Measurements from ENCODE around the gene CEP72. TPM values are rescaled to one million over a fixed set of nuclear protein-coding genes. Genes with fewer than 3 reads are reported as not detected.

Gene CEP72
- total RNA-seq, 1 experiment from 2014 or later = 24.8 TPM

DNA sequence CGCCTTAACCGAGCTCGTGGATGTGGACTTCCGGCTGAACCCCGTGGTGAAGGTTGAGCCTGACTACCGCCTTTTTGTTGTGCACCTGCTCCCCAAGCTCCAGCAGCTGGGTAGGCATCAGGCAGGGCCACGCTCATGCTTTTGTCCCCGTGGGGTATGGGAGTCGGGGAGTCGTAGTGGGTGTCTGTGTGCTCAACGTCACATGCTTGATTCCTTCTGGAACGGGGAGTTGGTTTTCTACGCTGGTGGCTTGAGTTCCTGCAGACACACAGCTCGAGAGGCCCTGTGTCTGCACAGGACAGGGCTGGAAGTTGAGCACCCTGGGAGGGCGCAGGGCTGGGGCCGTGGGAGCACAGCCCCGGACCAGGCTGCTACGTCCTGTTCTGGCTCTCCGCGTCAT, 8.0 kb downstream of the CEP72 start:
- no peaks in the 10 kb centered on the region for H3K27me3 ChIP-seq (ENCODE audit: insufficient read depth, low read length)
- no peaks in the 10 kb centered on the region for H3K9me3 ChIP-seq (ENCODE audit: control insufficient read depth, low read depth, low read length)
- Mint-ChIP-seq H3K4me1 (no peaks in the 10 kb centered on the region; a peak in 1 of 4 replicates), H3K27ac (no peak overlapping the region), H3K27me3 (ENCODE audit: low read depth) (peaks cover 1% of the 10 kb centered on the region; the same call in 1 of the 2 replicates), H3K4me3 (no peak overlapping the region), H3K9me3 (peaks cover 0 to 2% of the 10 kb centered on the region in 2 experiments; a peak in 2 of 5 replicates), H3K36me3 (ENCODE audit: insufficient read depth in 1 of 3, low read depth in 3 of 3) (peaks cover 40 to 76% (median 73%) of the 10 kb centered on the region in 3 experiments; a peak in 6 of 7 replicates)
- no peak overlapping the region for H3K23ac ChIP-seq (ENCODE audit: insufficient read length, low read depth, low read length)
- no peak overlapping the region for H3K56ac ChIP-seq (ENCODE audit: insufficient read length, low read depth, low read length)
- no peaks in the 10 kb centered on the region for H4K20me1 ChIP-seq (ENCODE audit: control insufficient read depth, insufficient read depth, insufficient read length)
- no peak overlapping the region for H3K9ac ChIP-seq (ENCODE audit: extremely low read depth, insufficient read length, low read length)
- no peak overlapping the region for H2BK120ac ChIP-seq (ENCODE audit: low read depth, low read length, poor library complexity, severe bottlenecking)
- no peak overlapping the region for H3K18ac ChIP-seq (ENCODE audit: insufficient read length, low read depth, low read length)
- no peaks in the 10 kb centered on the region for H3K4me1 ChIP-seq (ENCODE audit: insufficient read depth, low read length)
- H2BK15ac ChIP-seq (ENCODE audit: low read depth, low read length) = no peak overlapping the region
- no peak overlapping the region for H3K4ac ChIP-seq (ENCODE audit: low read depth, low read length)
- H3K23me2 ChIP-seq (ENCODE audit: insufficient read length, low read depth, low read length, poor library complexity, severe bottlenecking) = no peaks in the 10 kb centered on the region
- H3K79me2 ChIP-seq (ENCODE audit: insufficient read depth, low read length) = peaks cover 11% of the 10 kb centered on the region; the same call in 1 of the 2 replicates
- H3K4me2 ChIP-seq (ENCODE audit: insufficient read depth, insufficient read length, low read length) = no peak overlapping the region
- H3K27ac ChIP-seq (ENCODE audit: insufficient read length, low read depth, low read length) = no peak overlapping the region
- H2AFZ ChIP-seq (ENCODE audit: low read length) = no peak overlapping the region
- no peak overlapping the region for H4K8ac ChIP-seq (replicated peaks; ENCODE audit: insufficient read length, low read depth, low read length)
- no peak overlapping the region for H2BK20ac ChIP-seq (ENCODE audit: low read depth, low read length, poor library complexity, severe bottlenecking)
- DNase-seq = no peak
- H2AK5ac ChIP-seq (ENCODE audit: insufficient read length, low read length) = no peak overlapping the region
- no peak overlapping the region for H2BK5ac ChIP-seq (ENCODE audit: insufficient read length, low read length)
- H4K5ac ChIP-seq (ENCODE audit: insufficient read length, low read depth, low read length) = no peak overlapping the region
- peaks cover 6% of the 10 kb centered on the region for H3K79me1 ChIP-seq (ENCODE audit: insufficient read depth, low read depth, low read length, poor library complexity, severe bottlenecking)
- H3T11ph ChIP-seq (ENCODE audit: low read length) = no peak overlapping the region
- no peak overlapping the region for H4K91ac ChIP-seq (ENCODE audit: insufficient read length, low read depth, low read length)
- H2BK12ac ChIP-seq (ENCODE audit: insufficient read length, low read depth, low read length) = no peak overlapping the region
- TF ChIP-seq, protein P1, sequence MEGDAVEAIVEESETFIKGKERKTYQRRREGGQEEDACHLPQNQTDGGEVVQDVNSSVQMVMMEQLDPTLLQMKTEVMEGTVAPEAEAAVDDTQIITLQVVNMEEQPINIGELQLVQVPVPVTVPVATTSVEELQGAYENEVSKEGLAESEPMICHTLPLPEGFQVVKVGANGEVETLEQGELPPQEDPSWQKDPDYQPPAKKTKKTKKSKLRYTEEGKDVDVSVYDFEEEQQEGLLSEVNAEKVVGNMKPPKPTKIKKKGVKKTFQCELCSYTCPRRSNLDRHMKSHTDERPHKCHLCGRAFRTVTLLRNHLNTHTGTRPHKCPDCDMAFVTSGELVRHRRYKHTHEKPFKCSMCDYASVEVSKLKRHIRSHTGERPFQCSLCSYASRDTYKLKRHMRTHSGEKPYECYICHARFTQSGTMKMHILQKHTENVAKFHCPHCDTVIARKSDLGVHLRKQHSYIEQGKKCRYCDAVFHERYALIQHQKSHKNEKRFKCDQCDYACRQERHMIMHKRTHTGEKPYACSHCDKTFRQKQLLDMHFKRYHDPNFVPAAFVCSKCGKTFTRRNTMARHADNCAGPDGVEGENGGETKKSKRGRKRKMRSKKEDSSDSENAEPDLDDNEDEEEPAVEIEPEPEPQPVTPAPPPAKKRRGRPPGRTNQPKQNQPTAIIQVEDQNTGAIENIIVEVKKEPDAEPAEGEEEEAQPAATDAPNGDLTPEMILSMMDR (conservative IDR thresholded peaks at IDR 0.05) = no peak
- WGBS (ENCODE audit: extremely low coverage, insufficient read length, low lambda C conversion rate) = no CpG with 5 or more reads among the region's 20 CpGs
- H3K14ac ChIP-seq (ENCODE audit: insufficient read depth, low read length) = no peak overlapping the region

Data from H9 (cell line).